HCT116 (cell line): Measurements from ENCODE around the gene WIPF3. TPM values are rescaled to one million over a fixed set of nuclear protein-coding genes. Genes with fewer than 3 reads are reported as not detected.

Experiments used
- ATAC-seq: fragments of 200-7000 bp; cut with Tn5 transposase; 2 replicates; pipeline ENCODE4 v1.9.1; 2020; ENCODE audit warnings: mild to moderate bottlenecking, moderate library complexity
- BruUV-seq: library from RNA; stranded (reverse); fragments of 400-500 nt; replicated peaks from 2 replicates; lab custom pipeline; 2021; lab: Mats Ljungman, UMichigan
- CTCF ChIA-PET: fragments of 300-600 bp; sonication (Branson Sonifier 250); formaldehyde crosslinking; loops from one replicate; lab custom pipeline; 2021; ENCODE audit warnings: antibody characterized with exemption; lab: Charles Lee
- POLR2A ChIA-PET: fragments of 300-600, 350-600 bp; sonication (Branson Sonifier 250); formaldehyde crosslinking; loops from one replicate; lab custom pipeline; 2021; ENCODE audit warnings: antibody characterized with exemption; lab: Charles Lee
- RAD21 ChIA-PET, 2 experiments: fragments of 300-600 bp; sonication (Branson Sonifier 250); formaldehyde crosslinking; loops; one replicate each; lab custom pipeline; 2023; ENCODE audit warnings: low total read pairs in 2 of 2; ENCODE audit not compliant: uncharacterized antibody in 2 of 2, unreplicated experiment in 2 of 2, low non-redundant PET in 1 of 2; lab: Charles Lee
- DNase-seq: peaks from one replicate; pipeline ENCODE4 v3.0.0-alpha.2; 2010; ENCODE audit warnings: low read depth, low spot score
- H2AFZ ChIP-seq: fragments of 200-600 bp; shearing (Covaris generic), sonication (generic); 2 replicates; pipeline ENCODE4 v1.6.1; 2017; ENCODE audit warnings: low read depth, mixed run types, mixed read lengths, antibody characterized with exemption, low read length; ENCODE audit not compliant: poor library complexity, severe bottlenecking
- H3K27ac ChIP-seq: 2 replicates; pipeline ENCODE4 v1.5.1; 2012; ENCODE audit warnings: low read depth, low read length
- H3K27me3 ChIP-seq: fragments of 200-600 bp; sonication (generic); 2 replicates; pipeline ENCODE4 v1.6.1; 2016; ENCODE audit warnings: mixed run types, low read length, mixed read lengths; ENCODE audit not compliant: insufficient read depth
- H3K36me3 ChIP-seq, 2 experiments: fragments of 200-500 bp in 1 of 2; fragments of 200-600 bp in 1 of 2; sonication (Bioruptor generic) in 1 of 2; sonication (generic) in 1 of 2; 2 replicates each; pipeline versions ENCODE4 v1.5.1 to v1.6.1; 2014 to 2016; ENCODE audit warnings: low read length in 2 of 2, inconsistent platforms in 1 of 2, mixed read lengths in 1 of 2, mixed run types in 1 of 2; ENCODE audit not compliant: insufficient read depth in 2 of 2, control insufficient read depth in 1 of 2
- H3K4me1 ChIP-seq, 2 experiments: fragments of 200-600 bp in 1 of 2; sonication (generic) in 1 of 2; 2 replicates each; pipeline versions ENCODE4 v1.5.1 to v1.6.1; 2012 to 2017; ENCODE audit warnings: low read length in 2 of 2, inconsistent platforms in 1 of 2, mild to moderate bottlenecking in 1 of 2, mixed read lengths in 1 of 2, mixed run types in 1 of 2, moderate library complexity in 1 of 2; ENCODE audit not compliant: insufficient read depth in 2 of 2, control insufficient read depth in 1 of 2
- H3K4me2 ChIP-seq: fragments of 200-600 bp; sonication (generic); 2 replicates; pipeline ENCODE4 v1.6.1; 2017; ENCODE audit warnings: mixed run types, low read length, mixed read lengths
- H3K4me3 ChIP-seq, 2 experiments: fragments of 200-600 bp in 1 of 2; sonication (generic) in 1 of 2; replicated peaks in 1 of 2; 2 replicates each; pipeline ENCODE4 v1.5.1; 2011 to 2016; ENCODE audit warnings: low read length in 2 of 2, control low read depth in 1 of 2, low read depth in 1 of 2, mild to moderate bottlenecking in 1 of 2, mixed read lengths in 1 of 2, mixed run types in 1 of 2
- H3K79me2 ChIP-seq: fragments of 200-600 bp; sonication (generic); 2 replicates; pipeline ENCODE4 v1.6.1; 2017; ENCODE audit warnings: mild to moderate bottlenecking, mixed run types, low read length, moderate library complexity, mixed read lengths; ENCODE audit not compliant: insufficient read depth
- H3K9ac ChIP-seq: fragments of 200-600 bp; sonication (generic); 2 replicates; pipeline ENCODE4 v1.6.1; 2016; ENCODE audit warnings: low read length, mixed read lengths
- H3K9me2 ChIP-seq: fragments of 200-600 bp; sonication (generic), shearing (Covaris generic); 2 replicates; pipeline ENCODE4 v1.6.1; 2017; ENCODE audit warnings: mixed run types, mild to moderate bottlenecking, moderate library complexity; ENCODE audit not compliant: insufficient read depth
- H3K9me3 ChIP-seq, 2 experiments: fragments of 200-500 bp in 1 of 2; fragments of 200-600 bp in 1 of 2; sonication (Bioruptor generic) in 1 of 2; sonication (generic) in 1 of 2; 2 replicates each; pipeline ENCODE4 v1.6.1; 2014 to 2017; ENCODE audit warnings: low read length in 2 of 2, mixed read lengths in 2 of 2, inconsistent platforms in 1 of 2, low read depth in 1 of 2, mild to moderate bottlenecking in 1 of 2, mixed run types in 1 of 2, moderate library complexity in 1 of 2; ENCODE audit not compliant: control insufficient read depth in 1 of 2, insufficient read depth in 1 of 2
- H4K20me1 ChIP-seq: fragments of 200-600 bp; sonication (generic), shearing (Covaris generic); 2 replicates; pipeline ENCODE4 v1.6.1; 2017; ENCODE audit warnings: mixed run types, mild to moderate bottlenecking, moderate library complexity; ENCODE audit not compliant: insufficient read depth
- CBX3 ChIP-seq: IDR thresholded peaks from 2 replicates; pipeline ENCODE4 v1.6.1; 2012; ENCODE audit warnings: low read depth
- EGR1 ChIP-seq: IDR thresholded peaks from 2 replicates; pipeline ENCODE4 v1.6.1; 2012; ENCODE audit warnings: low read depth
- ELF1 ChIP-seq: IDR thresholded peaks from 2 replicates; pipeline ENCODE4 v1.6.1; 2012; ENCODE audit warnings: low read depth, borderline replicate concordance
- FOSL1 ChIP-seq: IDR thresholded peaks from 2 replicates; pipeline ENCODE4 v1.6.1; 2012; ENCODE audit warnings: low read depth
- JUND ChIP-seq: IDR thresholded peaks from 2 replicates; pipeline ENCODE4 v1.6.1; 2012
- POLR2AphosphoS5 ChIP-seq: IDR thresholded peaks from 2 replicates; pipeline ENCODE4 v1.6.1; 2011; ENCODE audit warnings: mild to moderate bottlenecking, low read depth, low read length, moderate library complexity
- SP1 ChIP-seq: IDR thresholded peaks from 2 replicates; pipeline ENCODE4 v1.6.1; 2012; ENCODE audit warnings: low read depth
- ZFX ChIP-seq: fragments of 450-650 bp; IDR thresholded peaks from 2 replicates; pipeline ENCODE4 v1.6.1; 2017
- ZNF274 ChIP-seq: fragments of 200-500 bp; sonication (Bioruptor generic); IDR thresholded peaks from 2 replicates; pipeline ENCODE4 v1.6.1; 2014; ENCODE audit warnings: mild to moderate bottlenecking, low read depth, low read length, inconsistent platforms
- intact Hi-C: fragments of 100-400 bp; cut with micrococcal nuclease; formaldehyde crosslinking; loops from 2 replicates; pipeline ENCODE4 v1.10.0; 2022
- total RNA-seq: library from RNA; stranded (reverse); gene quantifications from one replicate; pipeline ENCODE4 v1.2.1, GENCODE V29; 2021; ENCODE audit not compliant: unreplicated experiment
- TF ChIP-seq, protein P1 (sequence below): IDR thresholded peaks from 2 replicates; pipeline ENCODE4 v1.6.1; 2012
- TF ChIP-seq, protein P2 (sequence below): IDR thresholded peaks from 2 replicates; pipeline ENCODE4 v1.6.1; 2012
- TF ChIP-seq, protein P3 (sequence below), 3 experiments: fragments of 200-600 bp in 1 of 3; sonication (generic) in 1 of 3; IDR thresholded peaks in 2 of 3; conservative IDR thresholded peaks in 1 of 3; 2 replicates each; pipeline ENCODE4 v1.5.1; 2012 to 2017; ENCODE audit warnings: low read depth in 2 of 3, low read length in 2 of 3, antibody characterized with exemption in 1 of 3, borderline replicate concordance in 1 of 3, control low read depth in 1 of 3, mild to moderate bottlenecking in 1 of 3, mixed read lengths in 1 of 3, mixed run types in 1 of 3, moderate library complexity in 1 of 3; ENCODE audit not compliant: insufficient read depth in 1 of 3

Gene WIPF3
- total RNA-seq, 1 experiment from 2014 or later: 8.6 TPM

DNA sequence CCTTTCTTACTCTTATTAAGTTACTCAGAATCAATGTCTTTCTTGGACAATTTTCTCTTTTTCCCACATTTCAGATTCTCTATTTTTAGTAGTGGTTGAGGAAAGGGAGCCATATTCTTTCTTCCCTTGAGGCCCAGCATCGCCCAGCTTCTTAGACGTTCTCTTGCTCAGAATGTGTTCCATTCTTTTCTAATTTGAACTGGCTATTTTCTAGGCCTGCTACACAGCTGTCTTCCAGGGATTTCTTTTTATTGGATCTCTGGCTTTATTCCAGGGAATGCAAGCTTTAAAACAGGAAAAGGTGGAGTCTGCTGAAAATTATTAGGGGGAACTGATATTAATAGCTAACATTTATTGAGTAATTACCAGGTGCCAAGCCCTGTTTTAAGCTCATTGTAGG is 58.3 kb downstream of the WIPF3 start:
- TF ChIP-seq EGR1 (no peak), ELF1 (no peak), POLR2AphosphoS5 (no peak), JUND (no peak)
- TF ChIP-seq, protein P1, sequence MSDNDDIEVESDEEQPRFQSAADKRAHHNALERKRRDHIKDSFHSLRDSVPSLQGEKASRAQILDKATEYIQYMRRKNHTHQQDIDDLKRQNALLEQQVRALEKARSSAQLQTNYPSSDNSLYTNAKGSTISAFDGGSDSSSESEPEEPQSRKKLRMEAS: no peak
- TF ChIP-seq, protein P2, sequence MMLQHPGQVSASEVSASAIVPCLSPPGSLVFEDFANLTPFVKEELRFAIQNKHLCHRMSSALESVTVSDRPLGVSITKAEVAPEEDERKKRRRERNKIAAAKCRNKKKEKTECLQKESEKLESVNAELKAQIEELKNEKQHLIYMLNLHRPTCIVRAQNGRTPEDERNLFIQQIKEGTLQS: no peak
- DNase-seq: no peak
- no peak for ATAC-seq
- H3K27ac ChIP-seq: no peak overlapping the region
- H3K4me1 ChIP-seq: peaks cover 9 to 13% of the 10 kb centered on the region in 2 experiments; a peak in 3 of 4 replicates
- no peaks in the 10 kb centered on the region for H3K9me3 ChIP-seq
- intact Hi-C loops: no loop called here
- no peaks in the 10 kb centered on the region for H3K79me2 ChIP-seq
- H3K9ac ChIP-seq: no peak overlapping the region
- H2AFZ ChIP-seq: no peak overlapping the region
- RAD21 ChIA-PET: no interaction called here
- no peaks in the 10 kb centered on the region for H3K36me3 ChIP-seq
- H4K20me1 ChIP-seq: no peaks in the 10 kb centered on the region
- no peak overlapping the region for H3K4me2 ChIP-seq
- no peak overlapping the region for H3K4me3 ChIP-seq
- no TSS peak for BruUV-seq
- POLR2A ChIA-PET: no interaction called here
- CTCF ChIA-PET: no interaction called here
- no peaks in the 10 kb centered on the region for H3K27me3 ChIP-seq
- no peaks in the 10 kb centered on the region for H3K9me2 ChIP-seq

DNA sequence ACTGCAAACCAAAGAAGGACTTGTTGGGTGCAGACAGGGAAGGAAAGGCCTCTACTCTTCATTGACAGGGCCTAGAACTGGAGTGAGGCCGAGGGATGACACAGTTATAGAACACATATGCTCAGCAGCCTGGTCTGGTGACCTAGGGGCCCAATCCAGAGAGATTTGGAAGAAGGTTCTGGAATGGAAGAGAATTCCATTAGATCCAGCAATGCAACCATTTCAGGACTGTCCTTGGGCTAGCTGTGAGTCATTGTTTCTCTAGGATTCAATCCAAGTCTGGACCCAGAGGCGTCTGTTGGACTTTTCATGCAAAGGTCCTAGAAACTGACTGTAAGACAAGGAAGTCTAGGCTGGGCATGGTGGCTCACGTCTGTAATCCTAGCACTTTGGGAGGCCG is 59.2 kb downstream of the WIPF3 start:
- Histone ChIP-seq H3K4me1 (peaks cover 9 to 13% of the 10 kb centered on the region in 2 experiments; a peak in 3 of 4 replicates), H3K4me3 (no peak overlapping the region), H3K27ac (no peak overlapping the region), H3K9me3 (no peaks in the 10 kb centered on the region), H4K20me1 (no peaks in the 10 kb centered on the region), H3K4me2 (peak overlapping the region; percentile 32), H3K27me3 (no peaks in the 10 kb centered on the region), H3K36me3 (no peaks in the 10 kb centered on the region), H2AFZ (no peak overlapping the region), H3K9ac (no peak overlapping the region), H3K9me2 (no peaks in the 10 kb centered on the region), H3K79me2 (no peaks in the 10 kb centered on the region)
- intact Hi-C loops: no loop called here
- no TSS peak for BruUV-seq
- RAD21 ChIA-PET: no interaction called here
- POLR2A ChIA-PET: no interaction called here
- ATAC-seq (peak; percentile 69), DNase-seq (peak; percentile 18)
- TF ChIP-seq CBX3 (peak; percentile 47; the same call in 1 of the 2 replicates), ZNF274 (no peak), ELF1 (no peak), FOSL1 (peak; percentile 68), JUND (peak; percentile 46; the same call in 1 of the 2 replicates), SP1 (peak; percentile 36; the same call in 1 of the 2 replicates), ZFX (no peak)
- TF ChIP-seq, protein P3, sequence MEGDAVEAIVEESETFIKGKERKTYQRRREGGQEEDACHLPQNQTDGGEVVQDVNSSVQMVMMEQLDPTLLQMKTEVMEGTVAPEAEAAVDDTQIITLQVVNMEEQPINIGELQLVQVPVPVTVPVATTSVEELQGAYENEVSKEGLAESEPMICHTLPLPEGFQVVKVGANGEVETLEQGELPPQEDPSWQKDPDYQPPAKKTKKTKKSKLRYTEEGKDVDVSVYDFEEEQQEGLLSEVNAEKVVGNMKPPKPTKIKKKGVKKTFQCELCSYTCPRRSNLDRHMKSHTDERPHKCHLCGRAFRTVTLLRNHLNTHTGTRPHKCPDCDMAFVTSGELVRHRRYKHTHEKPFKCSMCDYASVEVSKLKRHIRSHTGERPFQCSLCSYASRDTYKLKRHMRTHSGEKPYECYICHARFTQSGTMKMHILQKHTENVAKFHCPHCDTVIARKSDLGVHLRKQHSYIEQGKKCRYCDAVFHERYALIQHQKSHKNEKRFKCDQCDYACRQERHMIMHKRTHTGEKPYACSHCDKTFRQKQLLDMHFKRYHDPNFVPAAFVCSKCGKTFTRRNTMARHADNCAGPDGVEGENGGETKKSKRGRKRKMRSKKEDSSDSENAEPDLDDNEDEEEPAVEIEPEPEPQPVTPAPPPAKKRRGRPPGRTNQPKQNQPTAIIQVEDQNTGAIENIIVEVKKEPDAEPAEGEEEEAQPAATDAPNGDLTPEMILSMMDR (IDR thresholded peaks at IDR 0.05 in 2 of 3, conservative IDR thresholded peaks at IDR 0.05 in 1 of 3; ENCODE audit: borderline replicate concordance in 1 of 3, insufficient read depth in 1 of 3, low read depth in 2 of 3, low read length in 2 of 3): no peak
- CTCF ChIA-PET: no interaction called here
